Measurements from ENCODE around the gene PTPRG.

Gene PTPRG

DNA sequence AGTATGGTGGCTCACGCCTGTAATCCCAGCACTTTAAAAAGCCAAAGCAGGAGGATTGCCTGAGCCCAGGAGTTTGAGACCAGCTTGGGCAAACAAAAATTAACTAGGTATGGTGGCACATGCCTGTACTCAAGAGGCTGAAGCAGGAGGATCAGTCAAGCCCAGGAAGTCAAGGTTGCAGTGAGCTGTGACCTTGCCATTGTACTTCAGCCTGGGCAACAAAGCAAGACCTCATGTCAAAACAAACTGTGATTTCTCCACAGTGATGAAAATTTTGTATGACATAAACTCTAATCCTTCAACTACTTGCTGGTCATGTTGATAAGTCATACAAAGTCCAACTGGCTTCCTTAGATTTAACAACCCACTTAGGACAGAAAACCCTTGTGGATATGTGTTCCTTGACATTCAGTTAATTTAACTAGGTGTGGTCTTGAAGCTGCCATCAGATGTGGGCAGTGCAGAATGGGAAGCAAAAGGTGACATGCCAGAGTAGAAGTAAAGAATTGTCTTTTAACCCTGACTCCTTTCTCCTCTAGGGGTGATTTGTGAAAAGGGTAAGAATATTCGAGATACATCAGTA is 263.3 kb downstream of the PTPRG start:
- no peak overlapping the region for H3K4me3 ChIP-seq
- no peak for DNase-seq (ENCODE audit: low spot score)
- peak overlapping the region in 1 of 2 donors; percentile 2 for H3K27ac ChIP-seq
- TF ChIP-seq, protein P1, sequence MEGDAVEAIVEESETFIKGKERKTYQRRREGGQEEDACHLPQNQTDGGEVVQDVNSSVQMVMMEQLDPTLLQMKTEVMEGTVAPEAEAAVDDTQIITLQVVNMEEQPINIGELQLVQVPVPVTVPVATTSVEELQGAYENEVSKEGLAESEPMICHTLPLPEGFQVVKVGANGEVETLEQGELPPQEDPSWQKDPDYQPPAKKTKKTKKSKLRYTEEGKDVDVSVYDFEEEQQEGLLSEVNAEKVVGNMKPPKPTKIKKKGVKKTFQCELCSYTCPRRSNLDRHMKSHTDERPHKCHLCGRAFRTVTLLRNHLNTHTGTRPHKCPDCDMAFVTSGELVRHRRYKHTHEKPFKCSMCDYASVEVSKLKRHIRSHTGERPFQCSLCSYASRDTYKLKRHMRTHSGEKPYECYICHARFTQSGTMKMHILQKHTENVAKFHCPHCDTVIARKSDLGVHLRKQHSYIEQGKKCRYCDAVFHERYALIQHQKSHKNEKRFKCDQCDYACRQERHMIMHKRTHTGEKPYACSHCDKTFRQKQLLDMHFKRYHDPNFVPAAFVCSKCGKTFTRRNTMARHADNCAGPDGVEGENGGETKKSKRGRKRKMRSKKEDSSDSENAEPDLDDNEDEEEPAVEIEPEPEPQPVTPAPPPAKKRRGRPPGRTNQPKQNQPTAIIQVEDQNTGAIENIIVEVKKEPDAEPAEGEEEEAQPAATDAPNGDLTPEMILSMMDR (IDR thresholded peaks at IDR 0.05) = no peak

DNA sequence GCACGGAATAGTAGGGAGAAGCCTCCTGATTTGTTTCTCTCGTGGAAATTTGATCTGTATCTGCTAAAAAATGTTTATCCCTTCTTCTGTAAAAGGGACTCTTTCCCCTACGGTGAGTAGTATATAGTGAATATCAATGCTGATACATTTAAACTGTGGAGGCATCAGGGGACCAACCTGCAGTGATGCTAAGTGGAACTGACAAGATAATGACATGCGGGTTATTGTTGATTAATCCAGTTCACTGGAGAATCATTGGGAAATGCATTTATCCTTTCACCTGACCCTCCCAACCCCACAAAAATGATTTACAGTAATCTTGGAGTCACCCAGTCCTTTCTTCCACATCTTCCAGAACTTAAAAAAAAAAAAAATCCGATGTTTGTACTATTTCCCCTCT is 264.8 kb downstream of the PTPRG start:
- Histone ChIP-seq H3K4me3 (no peak overlapping the region), H3K27ac (no peak overlapping the region)
- TF ChIP-seq, protein P1 (IDR thresholded peaks at IDR 0.05) = no peak
- DNase-seq (ENCODE audit: low spot score) = no peak

DNA sequence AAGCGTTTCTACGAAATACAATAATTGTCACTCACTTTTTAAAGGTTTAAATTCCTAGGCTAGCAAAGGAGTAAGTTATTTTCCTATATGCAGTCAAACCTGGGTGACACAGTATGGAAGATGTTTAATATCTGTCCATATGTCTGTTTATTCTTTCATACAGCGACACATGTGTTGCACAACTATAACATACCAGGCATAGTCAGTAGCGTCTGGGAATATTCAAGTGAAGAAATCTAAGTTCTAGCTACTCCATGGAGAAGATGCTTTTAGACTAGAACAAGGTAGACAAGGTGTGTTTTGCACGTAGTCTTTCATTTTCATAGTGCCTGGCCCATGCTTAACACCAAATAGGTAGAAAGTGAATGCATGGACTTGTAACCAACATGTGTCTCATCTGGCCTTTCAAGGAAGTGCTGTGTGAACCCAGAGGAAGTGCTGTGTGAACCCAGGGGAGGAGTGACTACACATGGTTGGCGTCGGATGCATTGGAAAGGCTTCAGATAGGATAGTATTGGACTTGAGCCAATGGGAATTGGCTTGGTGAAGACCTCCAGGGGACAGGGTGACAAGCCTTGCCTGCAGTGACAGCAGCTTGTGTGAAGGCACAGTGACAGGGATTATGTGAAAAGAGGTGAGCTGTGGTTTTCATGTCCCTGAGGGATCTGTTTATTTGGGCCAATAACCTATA is 267.0 kb downstream of the PTPRG start:
- H3K27ac ChIP-seq = peak overlapping the region; percentile 83 to 88
- TF ChIP-seq, protein P1 (IDR thresholded peaks at IDR 0.05) = no peak
- H3K4me3 ChIP-seq = no peak overlapping the region
- DNase-seq (ENCODE audit: low spot score) = no peak

DNA sequence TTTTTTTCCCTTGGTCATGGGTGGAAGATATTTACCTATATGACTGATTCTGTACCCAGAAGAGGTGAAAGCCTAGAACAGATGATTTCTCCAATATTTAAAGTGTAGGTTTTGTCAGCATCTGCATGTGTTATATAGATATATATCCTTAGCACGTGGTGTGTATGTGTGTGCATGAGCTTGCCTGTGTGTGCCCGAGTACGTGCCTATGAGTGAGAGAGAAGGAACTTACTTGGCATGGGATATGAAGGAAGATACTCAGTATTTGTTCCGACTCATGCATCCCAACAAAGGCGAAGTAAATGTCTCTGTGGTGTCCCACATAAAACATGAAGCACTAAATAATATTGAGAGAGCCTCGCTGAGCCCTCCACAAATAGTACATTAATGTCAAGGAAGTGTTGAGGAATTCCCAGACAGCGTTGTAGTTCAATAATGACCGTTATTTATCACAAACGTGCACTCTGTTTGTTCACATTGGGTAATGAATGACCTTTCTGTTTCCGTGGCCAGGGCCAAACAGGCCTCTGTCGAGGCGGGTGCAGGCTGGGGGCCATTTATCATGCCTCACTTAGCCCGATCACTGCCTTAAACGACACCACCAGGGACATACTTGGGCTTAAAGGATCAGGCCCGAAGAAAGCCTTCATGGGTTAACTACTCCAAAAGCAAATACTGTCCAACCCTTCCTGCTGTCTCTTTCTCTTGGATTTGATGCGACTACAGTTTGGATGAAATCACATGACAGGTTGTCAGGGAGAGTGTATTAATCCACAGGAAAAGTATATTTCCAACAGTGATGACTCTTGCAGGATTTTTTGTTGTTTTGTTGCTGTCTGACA is 267.7 kb downstream of the PTPRG start:
- TF ChIP-seq, protein P1 (IDR thresholded peaks at IDR 0.05) = no peak
- DNase-seq (ENCODE audit: low spot score) = no peak
- H3K27ac ChIP-seq = peak overlapping the region; percentile 83 to 88
- peak overlapping the region; percentile 13 for H3K4me3 ChIP-seq

DNA sequence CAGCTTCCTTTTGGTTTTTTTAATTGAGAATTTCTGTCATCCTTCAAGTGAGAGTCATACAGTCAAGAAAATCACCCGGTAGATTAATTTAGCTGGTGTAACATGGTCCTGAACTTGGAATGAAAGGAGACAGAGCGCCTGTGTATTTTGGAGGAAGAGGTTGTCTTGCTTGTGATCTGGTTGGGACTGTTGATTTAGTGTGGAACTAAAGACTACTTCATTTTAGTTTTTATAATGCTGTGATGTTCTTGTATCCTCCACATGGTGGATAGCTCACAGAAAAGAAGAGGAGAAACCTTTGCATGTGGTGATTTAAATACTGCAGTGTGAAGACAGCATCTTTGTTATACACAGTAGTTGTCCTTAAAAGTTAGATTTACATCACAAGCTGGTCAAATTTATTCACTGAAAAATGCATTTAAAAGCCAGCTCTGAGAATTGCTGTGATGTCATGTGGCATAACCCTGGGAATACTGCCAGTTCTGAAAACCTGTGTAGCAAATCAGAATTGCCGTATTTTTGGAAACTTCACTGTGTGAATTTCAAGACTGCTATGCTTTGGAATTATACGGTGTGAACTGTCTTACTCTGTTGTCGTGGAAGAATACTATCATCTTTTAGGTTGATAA is 268.5 kb downstream of the PTPRG start:
- Histone ChIP-seq H3K4me3 (no peak overlapping the region), H3K27ac (peak overlapping the region; percentile 83 to 88)
- DNase-seq (ENCODE audit: low spot score) = no peak
- TF ChIP-seq, protein P1 (IDR thresholded peaks at IDR 0.05) = no peak

DNA sequence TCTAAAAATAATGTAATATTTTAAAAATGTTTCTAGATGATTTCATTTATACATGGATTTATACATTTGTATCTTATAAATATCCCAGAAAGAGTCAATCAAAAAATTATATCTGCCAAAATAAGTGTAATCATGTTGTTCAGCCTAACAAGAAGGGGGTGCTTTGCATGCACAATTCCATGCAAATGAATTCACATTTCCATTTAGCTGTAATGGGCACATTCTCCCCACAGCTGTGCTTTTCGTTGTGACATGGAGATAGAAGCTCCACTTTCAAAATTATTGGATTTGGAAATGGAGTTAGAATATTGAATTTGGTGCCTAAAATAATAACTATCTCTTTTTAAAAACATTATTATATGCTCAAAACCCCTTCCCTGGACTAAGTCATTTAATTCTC is 270.6 kb downstream of the PTPRG start:
- Histone ChIP-seq H3K27ac (no peak overlapping the region), H3K4me3 (no peak overlapping the region)
- DNase-seq (ENCODE audit: low spot score) = no peak
- TF ChIP-seq, protein P1 (IDR thresholded peaks at IDR 0.05) = no peak

Data from coronary artery (tissue), 2 donors.